Measurements from ENCODE around the gene JPT1.

JPT1 gene

DNA sequence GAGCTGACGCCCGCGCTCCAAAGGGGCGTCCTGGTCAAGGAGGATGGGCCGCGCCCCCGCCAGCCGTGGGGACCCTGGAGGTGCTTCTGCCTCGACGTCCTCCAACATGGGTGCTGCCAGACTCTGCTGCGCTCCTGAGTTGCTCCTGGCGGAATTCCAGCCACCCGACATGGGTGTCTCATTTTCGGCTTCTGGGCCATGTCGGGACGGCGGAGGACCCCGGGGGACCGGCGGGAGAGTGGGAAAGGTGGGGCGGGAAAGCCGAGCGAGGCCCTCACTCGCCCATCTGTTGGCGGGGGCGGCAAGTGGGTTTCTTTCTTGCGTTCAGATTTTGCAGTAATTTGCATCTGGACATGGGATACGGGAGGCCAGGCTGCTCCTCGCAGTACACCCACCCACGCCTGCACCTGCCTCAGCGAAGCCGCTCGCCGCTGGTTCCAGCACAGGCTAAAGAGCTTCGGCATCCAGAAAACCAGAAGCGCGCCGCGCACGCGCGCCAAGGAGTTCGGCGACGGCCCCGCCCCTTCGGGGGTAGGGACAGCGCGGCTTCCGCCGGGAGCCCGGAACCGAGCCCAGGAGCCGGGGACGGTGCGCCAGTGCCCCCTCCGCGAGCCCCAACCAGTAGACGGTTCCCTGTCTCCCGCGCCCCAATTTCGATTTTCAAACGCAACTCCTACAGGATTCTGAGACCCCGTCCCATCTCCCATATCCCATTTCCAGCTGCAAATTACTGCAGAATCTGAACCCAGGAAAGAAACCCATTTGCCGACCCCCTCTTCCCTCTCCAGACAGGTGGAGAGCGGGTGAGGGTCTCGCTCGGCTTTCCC, 44.7 kb downstream of the JPT1 start, which contains the start of gene ARMC7:
ARMC7 (plus strand) TSS at position 563 of the 827 bp plus-strand sequence. CDS start 320 bp downstream, outside the sequence.
- TF ChIP-seq, protein P1, sequence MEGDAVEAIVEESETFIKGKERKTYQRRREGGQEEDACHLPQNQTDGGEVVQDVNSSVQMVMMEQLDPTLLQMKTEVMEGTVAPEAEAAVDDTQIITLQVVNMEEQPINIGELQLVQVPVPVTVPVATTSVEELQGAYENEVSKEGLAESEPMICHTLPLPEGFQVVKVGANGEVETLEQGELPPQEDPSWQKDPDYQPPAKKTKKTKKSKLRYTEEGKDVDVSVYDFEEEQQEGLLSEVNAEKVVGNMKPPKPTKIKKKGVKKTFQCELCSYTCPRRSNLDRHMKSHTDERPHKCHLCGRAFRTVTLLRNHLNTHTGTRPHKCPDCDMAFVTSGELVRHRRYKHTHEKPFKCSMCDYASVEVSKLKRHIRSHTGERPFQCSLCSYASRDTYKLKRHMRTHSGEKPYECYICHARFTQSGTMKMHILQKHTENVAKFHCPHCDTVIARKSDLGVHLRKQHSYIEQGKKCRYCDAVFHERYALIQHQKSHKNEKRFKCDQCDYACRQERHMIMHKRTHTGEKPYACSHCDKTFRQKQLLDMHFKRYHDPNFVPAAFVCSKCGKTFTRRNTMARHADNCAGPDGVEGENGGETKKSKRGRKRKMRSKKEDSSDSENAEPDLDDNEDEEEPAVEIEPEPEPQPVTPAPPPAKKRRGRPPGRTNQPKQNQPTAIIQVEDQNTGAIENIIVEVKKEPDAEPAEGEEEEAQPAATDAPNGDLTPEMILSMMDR (IDR thresholded peaks at IDR 0.05; ENCODE audit: borderline replicate concordance, insufficient read depth, low read depth, low read length) = no peak
- H3K4me3 ChIP-seq (ENCODE audit: low read depth, low read length) = peak within 1 kb of the TSS; percentile 75

DNA sequence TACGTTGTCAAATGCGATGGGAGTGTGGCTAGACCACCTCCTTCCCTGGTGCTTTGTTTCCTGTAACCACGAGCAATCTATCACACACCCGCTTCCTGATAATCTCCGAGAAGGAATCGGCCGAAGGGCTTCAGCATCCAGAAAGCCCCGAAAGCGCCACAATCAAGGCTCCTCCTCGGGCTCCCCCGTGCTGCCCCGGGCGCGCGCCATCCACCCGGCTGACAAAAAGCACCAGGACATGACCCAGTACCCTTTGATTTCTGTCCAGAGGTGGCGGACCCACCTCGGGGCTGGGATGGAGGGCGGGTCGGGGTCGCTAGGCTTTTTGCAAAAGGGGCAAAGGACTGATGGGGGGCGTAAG, 45.3 kb downstream of the JPT1 start:
- TF ChIP-seq, protein P1 (IDR thresholded peaks at IDR 0.05; ENCODE audit: borderline replicate concordance, insufficient read depth, low read depth, low read length) = no peak
- H3K4me3 ChIP-seq (ENCODE audit: low read depth, low read length) = peak overlapping the region; percentile 75

DNA sequence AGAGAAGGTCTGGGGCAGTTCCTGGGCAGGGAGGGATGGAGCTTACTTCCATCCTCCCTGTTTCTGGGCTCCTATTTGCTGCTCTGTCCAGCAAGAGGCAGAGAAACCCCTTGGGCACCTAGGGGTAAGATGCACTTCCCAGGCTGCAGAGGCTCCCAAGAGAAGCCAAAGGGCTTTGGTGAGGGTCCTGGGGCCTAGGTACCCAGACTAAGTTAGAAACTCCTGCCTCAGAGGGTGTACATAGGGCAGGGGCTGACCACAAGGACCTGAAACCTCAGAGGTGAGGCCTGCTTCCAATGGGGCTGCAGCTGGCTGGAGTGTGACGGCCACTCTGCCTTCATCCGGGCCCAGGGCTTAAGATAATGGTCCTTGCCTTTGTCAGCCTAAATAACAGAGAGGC, 46.1 kb downstream of the JPT1 start:
- TF ChIP-seq, protein P1 (IDR thresholded peaks at IDR 0.05; ENCODE audit: borderline replicate concordance, insufficient read depth, low read depth, low read length) = no peak
- no peak overlapping the region for H3K4me3 ChIP-seq (ENCODE audit: low read depth, low read length)

DNA sequence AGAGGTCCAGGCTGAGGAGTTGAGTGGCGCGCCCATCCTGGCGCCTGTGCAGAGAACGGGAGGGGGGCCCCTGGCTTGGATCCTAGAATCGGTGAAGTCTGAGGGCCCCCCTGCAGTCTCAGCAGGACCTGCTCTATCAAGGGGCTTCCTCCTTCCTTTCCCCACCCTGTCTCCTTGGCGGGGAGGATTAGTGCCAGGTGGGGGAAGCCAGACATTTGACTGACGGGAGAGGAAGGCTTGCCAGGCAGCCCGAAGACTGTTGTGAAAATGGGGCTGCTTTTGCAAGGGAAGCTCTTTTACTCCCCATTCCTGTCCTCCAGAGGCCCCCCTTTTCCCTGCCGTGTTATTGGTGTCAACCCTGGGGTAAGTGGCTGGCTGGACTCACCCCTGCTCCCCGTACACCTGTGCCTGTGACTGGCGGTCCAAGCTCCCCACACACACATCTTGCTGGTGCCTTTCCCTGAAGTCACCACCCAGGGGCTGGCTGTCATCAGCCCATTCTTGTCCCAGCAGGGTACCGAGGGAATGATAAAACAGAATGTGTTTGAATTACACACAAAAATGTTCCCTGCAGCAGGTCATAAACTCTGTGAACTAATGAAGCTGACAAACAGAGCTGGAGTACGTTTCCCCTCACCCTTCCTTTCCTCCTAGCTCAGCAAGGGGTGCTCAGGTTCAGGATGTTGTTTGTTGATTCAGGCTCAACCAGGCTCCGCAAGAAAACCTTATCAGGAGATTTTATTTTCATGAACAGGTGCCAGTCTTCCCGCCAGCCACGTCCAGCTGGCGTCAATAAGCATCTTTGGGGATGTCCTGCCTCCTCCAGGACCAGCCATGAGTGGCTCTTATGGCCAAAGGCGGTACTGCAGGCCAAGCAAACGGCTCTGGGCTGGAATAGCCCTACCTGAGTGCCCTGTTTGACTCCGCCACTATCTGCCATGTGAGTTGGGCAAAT, 48.9 kb downstream of the JPT1 start:
- no peak overlapping the region for H3K4me3 ChIP-seq (ENCODE audit: low read depth, low read length)
- TF ChIP-seq, protein P1 (IDR thresholded peaks at IDR 0.05; ENCODE audit: borderline replicate concordance, insufficient read depth, low read depth, low read length) = peak; percentile 87

DNA sequence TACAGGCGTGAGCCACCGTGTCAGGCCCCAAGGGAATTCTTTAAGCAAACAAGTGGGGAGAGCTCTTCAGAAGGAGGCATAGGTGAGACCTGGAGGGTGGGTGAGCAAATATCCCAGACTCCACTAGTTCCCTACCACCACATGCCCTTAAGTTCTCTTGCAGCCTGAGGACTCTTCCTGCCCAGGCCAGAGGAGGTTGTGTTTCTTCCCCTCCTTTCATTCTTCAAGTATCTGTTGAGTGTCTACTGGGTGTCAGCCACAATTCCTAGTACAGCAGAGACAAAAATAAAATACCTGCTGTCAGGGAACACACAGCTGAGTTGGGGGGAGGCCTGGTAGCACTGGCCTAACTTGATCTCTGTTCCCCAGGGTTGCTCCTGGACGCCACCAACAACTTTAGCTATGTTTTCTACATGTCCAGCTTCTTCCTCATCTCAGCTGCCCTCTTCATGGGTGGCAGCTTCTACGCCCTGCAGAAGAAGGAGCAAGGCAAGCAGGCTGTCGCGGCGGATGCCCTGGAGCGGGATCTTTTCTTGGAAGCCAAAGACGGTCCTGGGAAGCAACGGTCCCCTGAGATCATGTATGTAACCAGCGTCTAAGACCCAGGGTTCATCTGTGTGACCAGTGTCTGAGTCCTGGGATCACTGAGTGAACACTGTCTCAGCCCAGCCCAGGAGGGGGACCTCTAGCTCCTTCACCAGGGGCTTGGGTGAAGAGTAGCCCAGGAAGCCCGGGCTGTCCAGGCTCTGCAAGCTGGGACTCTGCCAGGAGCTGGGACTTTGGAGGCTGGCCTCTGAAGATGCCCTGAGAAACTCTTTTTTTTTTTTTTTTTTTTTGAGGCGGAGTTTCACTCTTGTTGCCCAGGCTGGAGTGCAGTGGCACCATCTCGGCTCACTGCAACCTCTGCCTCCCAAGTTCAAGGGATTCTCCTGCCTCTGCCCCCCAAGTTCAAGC, 50.4 kb downstream of the JPT1 start:
- H3K4me3 ChIP-seq (ENCODE audit: low read depth, low read length) = no peak overlapping the region
- TF ChIP-seq, protein P1 (IDR thresholded peaks at IDR 0.05; ENCODE audit: borderline replicate concordance, insufficient read depth, low read depth, low read length) = no peak

DNA sequence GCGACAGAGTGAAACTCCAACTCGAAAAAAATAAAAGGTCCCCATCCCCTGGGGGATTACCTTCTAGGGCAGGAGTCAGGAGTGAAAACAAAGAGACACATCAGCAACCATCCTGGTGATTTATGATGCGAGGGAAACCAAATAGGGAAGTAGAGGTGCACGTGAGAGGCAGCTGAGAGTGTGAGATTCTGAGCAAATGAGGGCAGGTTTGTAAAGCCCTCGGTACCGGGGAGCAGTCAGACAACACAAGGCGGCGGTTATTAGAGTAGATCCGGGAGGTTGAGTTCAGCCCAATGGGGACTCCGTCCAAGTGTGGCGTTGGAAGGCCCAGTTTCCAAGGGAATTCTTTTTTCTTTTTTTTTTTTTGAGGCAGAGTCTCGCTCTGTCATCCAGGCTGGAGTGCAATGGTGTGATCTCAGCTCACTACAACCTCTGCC, 51.9 kb downstream of the JPT1 start:
- no peak overlapping the region for H3K4me3 ChIP-seq (ENCODE audit: low read depth, low read length)
- TF ChIP-seq, protein P1 (IDR thresholded peaks at IDR 0.05; ENCODE audit: borderline replicate concordance, insufficient read depth, low read depth, low read length) = no peak

Measured in GM12875 (cell line).